Endodermal cell (in vitro differentiated cells): ENCODE data around the gene PAIP1. TPM values are rescaled to one million over a fixed set of nuclear protein-coding genes. Genes with fewer than 3 reads are reported as not detected.

Experiments
- DNase-seq: peaks from one replicate; pipeline ENCODE4 v3.0.0-alpha.2; 2017
- H3K27ac ChIP-seq: 2 replicates; pipeline ENCODE4 v1.5.1; 2013; ENCODE audit warnings: mild to moderate bottlenecking, low read depth, low read length, moderate library complexity
- H3K27me3 ChIP-seq: 2 replicates; pipeline ENCODE4 v1.6.1; 2013; ENCODE audit warnings: mild to moderate bottlenecking, low read length, moderate library complexity; ENCODE audit not compliant: insufficient read depth, control insufficient read depth, poor library complexity, severe bottlenecking
- H3K36me3 ChIP-seq: 2 replicates; pipeline ENCODE4 v1.7.0; 2013; ENCODE audit warnings: mild to moderate bottlenecking, low read length, moderate library complexity; ENCODE audit not compliant: control insufficient read depth, insufficient read depth
- H3K4me1 ChIP-seq: one replicate; pipeline ENCODE4 v1.7.0; 2013; ENCODE audit warnings: low read length; ENCODE audit not compliant: control insufficient read depth, insufficient read depth
- H3K4me3 ChIP-seq: 2 replicates; pipeline ENCODE4 v1.5.1; 2013; ENCODE audit warnings: mild to moderate bottlenecking, low read length, moderate library complexity
- H3K9ac ChIP-seq: 2 replicates; pipeline ENCODE4 v1.6.1; 2013; ENCODE audit warnings: mild to moderate bottlenecking, low read length, moderate library complexity; ENCODE audit not compliant: poor library complexity, severe bottlenecking; ENCODE audit errors: extremely low read depth
- H3K9me3 ChIP-seq: 2 replicates; pipeline ENCODE4 v1.6.1; 2013; ENCODE audit warnings: mild to moderate bottlenecking, low read length, moderate library complexity; ENCODE audit not compliant: control insufficient read depth
- H3K27ac Mint-ChIP-seq: 2 replicates; pipeline ENCODE4 v1.8.0; 2020; ENCODE audit warnings: mixed read lengths
- H3K27me3 Mint-ChIP-seq: 2 replicates; pipeline ENCODE4 v1.8.0; 2021; ENCODE audit warnings: mild to moderate bottlenecking, mixed read lengths; ENCODE audit not compliant: insufficient read depth
- H3K36me3 Mint-ChIP-seq: 2 replicates; pipeline ENCODE4 v1.8.0; 2020; ENCODE audit warnings: low read depth, mixed read lengths
- H3K4me1 Mint-ChIP-seq: 2 replicates; pipeline ENCODE4 v1.8.0; 2020; ENCODE audit warnings: mixed read lengths
- H3K4me3 Mint-ChIP-seq: 2 replicates; pipeline ENCODE4 v1.8.0; 2020; ENCODE audit warnings: mild to moderate bottlenecking, moderate library complexity, mixed read lengths
- H3K9me3 Mint-ChIP-seq: 2 replicates; pipeline ENCODE4 v1.8.0; 2020; ENCODE audit warnings: mild to moderate bottlenecking, mixed read lengths
- CTCF ChIP-seq: fragments of 200-600 bp; sonication (generic); conservative IDR thresholded peaks from 2 replicates; pipeline ENCODE4 v1.5.0; 2021; ENCODE audit warnings: antibody characterized with exemption, mild to moderate bottlenecking
- WGBS, 2 experiments: methylation state at CpG; one replicate each; pipeline versions ENCODE4 v1.1.5 to v1.1.7; 2013; ENCODE audit warnings: missing lambda C conversion rate in 2 of 2, mixed read lengths in 1 of 2; ENCODE audit not compliant: insufficient coverage in 1 of 2, insufficient read length in 1 of 2; 5-methylcytosine and 5-hydroxymethylcytosine counted together
- total RNA-seq, 2 donors: library from RNA; stranded (reverse); fragmentation: NEBNext Ultra II Directional in 1 of 2; extraction: Animal tissue kit (Norgen Biotek cat#: 25700) in 1 of 2; gene quantifications; 2 replicates in 1 of 2; 3 replicates in 1 of 2; pipeline ENCODE4 v1.2.1, GENCODE V29; 2021

PAIP1 gene
- total RNA-seq, 2 donors from 2014 or later, result 115 to 118 TPM

DNA sequence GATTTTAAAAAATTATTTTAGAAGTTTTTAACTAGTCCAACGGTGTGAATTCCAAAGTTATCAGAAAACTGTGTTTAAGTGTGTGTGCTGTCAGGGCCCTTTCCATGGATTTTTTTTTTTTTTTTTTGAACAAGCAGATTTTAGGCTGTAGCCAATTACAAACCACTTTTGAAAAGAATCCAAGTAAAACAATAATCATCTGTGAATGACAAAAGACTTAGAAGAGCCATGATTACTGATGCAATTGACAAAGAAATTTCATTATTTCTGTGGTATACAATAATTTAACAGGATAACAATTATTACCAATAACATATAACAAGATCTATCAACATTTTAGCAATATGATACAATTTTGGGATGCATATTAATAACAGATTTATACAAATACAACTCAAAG, 16.2 kb upstream of the PAIP1 start:
- WGBS, 2 experiments, result 82% methylated on average over 1 of the region's 1 CpG; no CpG with 5 or more reads in 1 of the 2 experiments
- Histone ChIP-seq H3K9me3 (peaks cover 5% of the 10 kb centered on the region), H3K27ac (no peak overlapping the region), H3K9ac (no peak overlapping the region), H3K4me1 (no peaks in the 10 kb centered on the region), H3K4me3 (no peak overlapping the region), H3K36me3 (no peaks in the 10 kb centered on the region), H3K27me3 (no peaks in the 10 kb centered on the region)
- no peak overlapping the region for H3K27ac Mint-ChIP-seq
- H3K9me3 Mint-ChIP-seq, result peaks cover 6% of the 10 kb centered on the region
- peaks cover 21% of the 10 kb centered on the region for H3K36me3 Mint-ChIP-seq
- H3K27me3 Mint-ChIP-seq, result no peaks in the 10 kb centered on the region
- no peak for TF ChIP-seq CTCF
- peaks cover 7% of the 10 kb centered on the region for H3K4me1 Mint-ChIP-seq
- no peak overlapping the region for H3K4me3 Mint-ChIP-seq
- DNase-seq, result no peak

GRCh38 chr5:43572357-43572756, 15.5 kb upstream of the PAIP1 start:
- H3K27ac ChIP-seq, result no peak overlapping the region

GRCh38 chr5:43571237-43571636, 14.4 kb upstream of the PAIP1 start:
- Histone ChIP-seq H3K4me3 (no peak overlapping the region), H3K27ac (no peak overlapping the region), H3K36me3 (no peaks in the 10 kb centered on the region), H3K4me1 (no peaks in the 10 kb centered on the region), H3K9ac (no peak overlapping the region), H3K9me3 (no peaks in the 10 kb centered on the region), H3K27me3 (no peaks in the 10 kb centered on the region)
- Mint-ChIP-seq H3K27me3 (no peaks in the 10 kb centered on the region), H3K27ac (no peak overlapping the region), H3K4me3 (no peak overlapping the region), H3K36me3 (peaks cover 13% of the 10 kb centered on the region), H3K9me3 (no peaks in the 10 kb centered on the region), H3K4me1 (peaks cover 9% of the 10 kb centered on the region)
- no peak for DNase-seq
- WGBS, 2 experiments, result 80 to 97% methylated on average over 2 to 5 of the region's 5 CpGs
- no peak for TF ChIP-seq CTCF

More at GRCh38 chr5:43572357-43572756, 15.5 kb upstream of the PAIP1 start:
- no peak for TF ChIP-seq CTCF
- peaks cover 5% of the 10 kb centered on the region for H3K9me3 ChIP-seq
- H3K36me3 ChIP-seq, result no peaks in the 10 kb centered on the region
- no peaks in the 10 kb centered on the region for H3K27me3 ChIP-seq
- Mint-ChIP-seq H3K36me3 (peaks cover 21% of the 10 kb centered on the region), H3K4me3 (no peak overlapping the region), H3K27me3 (no peaks in the 10 kb centered on the region), H3K27ac (no peak overlapping the region), H3K9me3 (peaks cover 5% of the 10 kb centered on the region), H3K4me1 (peaks cover 9% of the 10 kb centered on the region)
- H3K9ac ChIP-seq, result no peak overlapping the region
- no peak overlapping the region for H3K4me3 ChIP-seq
- H3K4me1 ChIP-seq, result no peaks in the 10 kb centered on the region
- no peak for DNase-seq
- WGBS, 2 experiments, result 67 to 100% methylated on average over 1 to 2 of the region's 2 CpGs
